Right ventricle myocardium inferior (tissue), 1 donor: ENCODE data around the gene BYSL. TPM values are rescaled to one million over a fixed set of nuclear protein-coding genes. Genes with fewer than 3 reads are reported as not detected.
A peak's percentile ranks its signal among the peaks of the same experiment; 100 is the strongest.
"Not testable (repeated sequence)": the region's sequence is repeated elsewhere in the genome, so short reads cannot be mapped to it uniquely, and the experiment has no call there.

Experiments used
- ATAC-seq: fragments of 200-7000 bp; cut with Tn5 transposase; one replicate; pipeline ENCODE4 v1.9.1; 2020; ENCODE audit warnings: mild to moderate bottlenecking, moderate library complexity
- DNase-seq: peaks from one replicate; pipeline ENCODE4 v3.0.0; 2021; ENCODE audit errors: missing footprints
- intact Hi-C: fragments of 100-400 bp; cut with DNase I; formaldehyde crosslinking; loops from one replicate; pipeline ENCODE4 v1.11.0; 2022
- total RNA-seq: library from RNA; stranded (reverse); fragmentation: NEBNext Ultra II Directional; extraction: Animal tissue kit (Norgen Biotek cat#: 25700); gene quantifications from one replicate; pipeline ENCODE4 v1.2.1, GENCODE V29; 2021
- donor health status: DM: no; HTN: yes; CAD: no; lungs with severe emphysema.

The BYSL gene
- total RNA-seq, 1 donor from 2014 or later: 9.6 TPM

DNA sequence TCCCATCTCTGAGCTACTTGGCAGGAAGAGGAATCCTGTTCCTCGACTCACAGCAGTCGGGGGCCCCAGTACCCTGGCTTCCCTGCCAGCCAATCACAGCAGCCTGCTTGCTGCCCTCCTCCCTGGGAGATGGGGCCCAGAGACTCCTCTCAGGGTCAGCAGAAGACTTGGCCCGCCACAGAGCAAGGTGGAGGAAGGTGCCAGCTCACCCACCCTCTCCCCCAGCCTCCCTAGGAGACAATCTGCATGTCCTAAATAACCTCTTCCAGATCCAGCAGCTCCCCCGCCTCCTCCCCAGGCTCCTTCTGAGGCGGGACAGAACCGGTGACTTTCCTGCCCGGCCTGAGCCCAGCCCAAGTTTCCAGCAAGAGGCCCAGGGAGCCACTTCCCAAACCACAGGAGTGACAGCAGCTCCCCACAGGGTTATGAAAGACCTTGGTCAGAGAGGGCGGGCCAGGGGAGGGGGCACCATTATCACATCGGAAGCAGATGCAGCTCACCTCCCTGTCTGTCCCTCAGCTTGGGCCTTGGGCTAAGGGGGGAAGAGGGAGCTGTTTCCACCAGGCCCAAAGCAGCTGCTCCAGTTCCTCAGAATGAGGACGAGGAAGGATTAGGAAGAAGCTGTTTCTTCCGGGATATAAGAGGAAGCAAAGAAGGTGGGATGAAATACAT lies 18.0 kb downstream of the BYSL start:
- intact Hi-C loops: loop anchor here (5.0 kb wide), 1 partner anchor 92 kb away; no protein-coding TSS in a partner anchor
- ATAC-seq (no peak), DNase-seq (peak; percentile 88)

DNA sequence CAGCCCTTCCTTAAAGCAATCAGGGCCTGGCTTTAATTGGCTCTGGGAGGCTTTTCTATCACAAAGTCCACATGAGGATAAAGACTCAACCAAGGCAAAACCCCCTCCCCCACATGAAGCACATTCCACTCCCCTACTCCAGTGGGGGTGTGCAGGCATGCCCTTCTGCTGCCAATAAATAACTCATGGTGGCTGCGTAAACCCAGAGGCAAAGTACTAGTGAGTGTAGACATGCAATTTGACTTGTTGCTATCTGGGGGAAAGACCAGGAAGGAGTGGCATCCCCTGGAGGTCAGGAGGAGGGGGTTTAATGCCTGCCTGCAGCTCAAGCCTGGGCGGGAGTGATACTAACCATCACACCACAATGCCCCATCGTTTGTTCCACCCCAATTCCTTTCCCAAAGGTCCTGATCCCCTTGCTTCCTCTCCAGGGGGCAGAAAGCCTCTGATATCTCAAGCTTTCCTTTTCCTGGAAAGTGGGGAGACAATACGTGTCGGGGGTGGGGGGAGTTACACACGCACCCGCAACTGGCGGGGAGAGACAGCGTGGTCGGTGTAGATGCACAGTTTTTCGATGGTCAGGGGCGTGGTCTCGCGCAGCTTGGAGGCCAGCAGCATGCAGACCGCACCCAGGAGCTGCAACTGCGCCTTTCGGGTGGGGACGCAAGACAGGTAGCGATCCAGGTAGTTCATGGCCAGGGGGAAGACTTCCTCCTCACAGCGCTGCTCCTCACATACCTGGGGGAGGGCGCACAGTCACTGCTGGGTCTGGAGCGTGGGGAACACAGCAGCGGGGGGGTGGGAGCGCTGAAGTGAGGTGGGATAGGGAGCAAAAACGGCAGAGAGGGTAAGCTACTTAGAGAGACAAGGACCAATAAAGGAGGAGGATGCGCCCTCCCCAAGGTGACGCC lies 18.8 kb downstream of the BYSL start:
- no peak for ATAC-seq
- intact Hi-C loops: loop anchor here (2.0 to 5.0 kb wide), 3 partner anchors 19 to 105 kb away; partner anchors contain the start of genes BYSL and MED20
- DNase-seq: no peak

DNA sequence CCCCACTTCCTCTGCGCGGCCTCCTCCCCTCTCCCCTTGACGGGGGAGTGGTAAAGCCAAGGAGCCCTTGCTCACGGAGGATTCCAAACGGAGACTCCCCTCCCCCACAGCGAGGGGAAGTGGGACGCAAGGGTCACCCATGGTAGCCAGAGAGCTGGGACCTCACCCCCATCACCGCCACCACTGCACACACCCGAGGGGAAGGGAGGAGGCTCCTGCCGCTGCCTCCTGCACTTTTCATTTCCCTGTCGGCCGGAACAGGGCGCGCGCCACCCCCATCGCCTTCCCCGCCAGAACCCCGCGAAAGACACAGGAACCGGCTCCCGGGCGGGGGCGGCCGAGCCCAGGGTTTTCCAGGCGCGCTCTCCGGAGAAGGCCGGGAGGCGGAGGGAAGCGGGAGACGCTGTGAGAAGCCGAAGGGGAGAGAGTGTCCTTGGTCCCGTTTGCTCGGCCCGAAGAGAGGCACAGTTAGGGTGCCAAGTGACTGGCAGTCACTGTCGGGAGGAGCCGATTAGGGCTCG lies 19.5 kb downstream of the BYSL start:
- DNase-seq (peak; percentile 76), ATAC-seq (peak; percentile 8)
- intact Hi-C loops: loop anchor here (2.0 kb wide), 2 partner anchors 20 to 104 kb away; partner anchors contain the start of genes BYSL and MED20

- intact Hi-C loops: loop anchor here (2.0 kb wide), 2 partner anchors 21 to 103 kb away; partner anchors contain the start of genes BYSL and MED20
- ATAC-seq (peak; percentile 95), DNase-seq (peak; percentile 98)
These were observed 20.2 kb downstream of the BYSL start, which contains the start of gene CCND3 for GRCh38 chr6:41941280-41942066. CCND3 (minus strand) TSS chr6:41941808; CDS start chr6:41941649, 159 bp downstream.

DNA sequence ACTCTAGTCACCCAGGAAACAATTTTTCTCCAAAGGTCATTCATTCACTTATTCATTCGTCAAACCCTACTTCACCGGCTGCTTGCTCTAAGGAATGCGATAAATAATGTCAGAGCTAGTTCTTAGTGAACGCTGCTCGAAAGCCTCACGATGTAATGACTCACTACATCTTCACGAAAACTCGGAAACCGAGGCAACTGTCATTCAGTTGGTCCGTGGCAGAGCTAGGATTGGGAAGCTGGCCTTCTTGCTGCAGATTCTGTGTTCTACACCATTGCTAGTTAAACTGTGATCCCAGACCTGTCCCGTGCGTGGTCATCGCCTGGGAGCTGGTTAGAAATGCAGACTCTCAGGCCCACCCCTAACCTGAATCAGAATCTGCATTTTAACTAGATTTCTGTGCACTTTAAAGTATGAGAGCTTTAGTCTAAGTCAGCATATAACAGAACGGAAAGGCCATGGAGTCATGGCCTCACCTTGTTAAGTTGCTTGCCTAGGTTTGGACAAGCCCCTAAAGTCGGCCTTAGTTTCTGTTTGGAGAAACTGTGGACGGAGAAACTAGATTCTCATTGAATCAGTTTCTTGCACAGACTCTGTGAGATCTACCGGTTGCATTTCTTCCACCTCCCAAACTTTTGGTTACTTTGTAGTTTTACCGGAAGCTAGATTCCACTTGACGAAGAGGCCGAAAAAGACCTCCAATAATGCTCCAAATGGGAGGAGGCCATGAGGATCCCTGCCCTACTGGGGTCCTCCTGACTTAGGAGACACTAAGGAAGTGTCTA lies 21.0 kb downstream of the BYSL start:
- DNase-seq (no peak), ATAC-seq (no peak)
- intact Hi-C loops: no loop called here

DNA sequence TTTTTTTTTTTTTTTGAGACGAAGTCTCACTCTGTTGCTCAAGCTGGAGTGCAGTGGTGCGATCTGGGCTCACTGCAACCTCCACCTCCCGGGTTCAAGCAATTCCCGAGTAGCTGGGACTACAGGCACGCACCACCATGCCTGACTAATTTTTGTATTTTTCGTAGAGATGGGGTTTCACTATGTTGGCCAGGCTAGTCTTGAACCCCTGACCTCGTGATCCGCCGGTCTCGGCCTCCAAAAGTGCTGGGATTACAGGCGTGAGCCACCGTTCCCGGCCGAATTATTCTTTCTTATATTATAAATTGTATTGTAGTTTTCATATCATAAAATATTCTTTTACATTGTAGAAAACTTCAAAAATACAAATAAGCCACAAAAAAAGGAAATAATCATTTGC lies 21.6 kb downstream of the BYSL start:
- intact Hi-C loops, ATAC-seq, DNase-seq: not testable (repeated sequence)

- no peak for DNase-seq
- intact Hi-C loops: no loop called here
- no peak for ATAC-seq
These were observed 22.2 kb downstream of the BYSL start for GRCh38 chr6:41943456-41943855.

DNA sequence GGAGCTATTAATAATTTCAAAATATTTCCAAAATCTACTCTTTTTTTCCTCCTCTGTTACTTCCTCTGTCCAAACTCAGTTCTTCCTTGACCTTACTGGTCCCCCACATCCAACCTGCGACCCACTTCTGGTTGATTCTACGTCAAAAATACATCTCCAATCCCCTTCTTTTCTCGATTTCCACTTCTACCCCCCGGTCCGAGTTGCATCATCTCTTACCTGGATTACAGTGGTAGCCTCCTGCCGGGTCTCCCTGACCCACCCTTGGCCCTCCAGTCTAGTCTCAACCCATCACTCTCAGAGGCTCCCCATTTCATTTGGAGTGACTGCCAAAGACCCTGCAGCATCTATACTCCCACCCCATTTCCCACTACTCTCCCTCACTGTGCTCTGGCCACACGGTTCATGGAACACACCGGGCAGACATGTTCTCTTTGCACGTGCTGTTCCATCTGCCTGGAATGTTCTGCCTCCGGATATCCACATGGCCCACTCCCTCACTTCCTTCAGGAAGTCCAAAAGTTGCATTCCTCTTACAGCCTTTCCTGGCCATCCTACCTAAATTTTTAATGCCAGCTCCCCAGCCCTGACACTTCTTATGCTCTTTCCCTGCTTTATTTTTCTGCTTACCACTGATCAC lies 26.4 kb downstream of the BYSL start:
- no peak for DNase-seq
- intact Hi-C loops: no loop called here
- peak; percentile 28 for ATAC-seq

DNA sequence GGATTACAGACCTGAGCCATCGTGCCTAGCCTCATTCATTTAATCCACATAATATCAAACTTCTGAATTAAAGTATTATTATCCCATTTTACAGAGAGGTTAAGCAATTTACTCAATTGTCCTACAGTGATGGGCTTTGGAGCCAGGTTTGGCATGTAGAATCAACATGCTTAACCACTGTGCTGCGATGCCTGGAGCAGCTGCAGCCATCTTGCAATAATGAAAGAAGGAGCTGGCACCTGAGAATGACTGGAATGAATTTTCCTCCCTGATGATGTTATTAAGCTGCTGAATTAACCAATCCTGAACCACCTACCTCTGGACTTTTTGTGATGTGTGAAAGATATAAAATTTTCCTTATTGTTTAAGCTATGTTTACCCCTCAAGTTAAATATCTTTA lies 33.4 kb downstream of the BYSL start:
- ATAC-seq: no peak
- DNase-seq: no peak
- intact Hi-C loops: no loop called here

DNA sequence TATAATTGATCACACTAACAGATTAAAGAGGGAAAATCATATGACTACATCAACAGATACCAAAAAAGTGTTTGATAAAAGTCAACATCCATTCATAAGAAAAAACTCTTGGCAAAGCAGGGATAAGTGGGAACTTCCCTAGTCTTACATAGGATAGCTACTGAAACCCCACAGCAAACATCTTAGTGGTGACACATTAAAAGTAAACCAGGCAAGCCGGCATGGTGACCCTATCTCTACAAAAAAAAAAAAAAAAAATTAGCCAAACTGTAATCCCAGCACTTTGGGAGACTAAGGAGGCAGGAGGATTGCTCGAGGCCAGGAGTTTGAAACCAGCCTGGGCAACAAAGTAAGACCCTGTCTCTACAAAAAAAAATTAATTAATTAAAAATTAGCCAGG lies 34.1 kb downstream of the BYSL start:
- DNase-seq (no peak), ATAC-seq (no peak)
- intact Hi-C loops: no loop called here

DNA sequence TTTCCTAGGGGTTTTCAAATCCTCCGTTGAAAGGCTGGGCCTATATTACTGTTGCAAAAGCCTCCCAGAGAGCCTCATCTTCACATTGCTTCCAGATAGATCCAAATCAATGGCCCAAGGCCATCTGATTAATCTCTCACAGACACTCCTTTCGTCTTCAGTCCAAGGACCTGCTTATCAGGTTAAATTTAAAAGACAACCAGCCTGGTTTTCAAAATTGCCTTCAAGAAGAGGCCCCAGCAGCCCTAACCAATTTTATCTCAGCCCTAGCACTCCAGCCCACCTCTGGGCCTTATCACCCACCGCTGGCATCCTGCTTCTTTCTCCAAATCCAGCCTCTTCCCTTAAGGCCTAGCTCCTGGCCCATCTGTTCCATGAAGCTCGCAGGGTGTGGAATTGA lies 35.8 kb downstream of the BYSL start:
- ATAC-seq (no peak), DNase-seq (no peak)
- intact Hi-C loops: no loop called here

GRCh38 chr6:41958022-41958856 lies 36.9 kb downstream of the BYSL start:
- DNase-seq (no peak), ATAC-seq (no peak)
- intact Hi-C loops: no loop called here

DNA sequence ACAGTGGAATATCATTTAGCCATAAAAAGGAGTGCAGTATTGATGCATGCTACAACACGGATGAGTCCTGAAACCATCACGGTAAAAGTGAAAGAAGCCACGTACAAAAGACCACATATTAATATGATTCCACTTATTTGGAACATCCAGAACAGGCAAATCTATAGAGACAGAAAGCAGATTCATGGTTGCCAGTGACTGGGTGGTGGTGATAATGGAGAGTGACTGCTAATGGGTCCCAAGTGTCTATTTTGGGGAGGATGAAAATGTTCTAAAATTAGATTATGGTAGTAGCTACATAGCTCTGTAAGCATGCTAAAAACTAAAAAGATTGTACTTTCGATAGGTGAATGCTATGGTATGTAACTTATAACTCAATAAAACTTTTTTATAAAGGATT lies 38.7 kb downstream of the BYSL start:
- DNase-seq (no peak), ATAC-seq (no peak)
- intact Hi-C loops: no loop called here

DNA sequence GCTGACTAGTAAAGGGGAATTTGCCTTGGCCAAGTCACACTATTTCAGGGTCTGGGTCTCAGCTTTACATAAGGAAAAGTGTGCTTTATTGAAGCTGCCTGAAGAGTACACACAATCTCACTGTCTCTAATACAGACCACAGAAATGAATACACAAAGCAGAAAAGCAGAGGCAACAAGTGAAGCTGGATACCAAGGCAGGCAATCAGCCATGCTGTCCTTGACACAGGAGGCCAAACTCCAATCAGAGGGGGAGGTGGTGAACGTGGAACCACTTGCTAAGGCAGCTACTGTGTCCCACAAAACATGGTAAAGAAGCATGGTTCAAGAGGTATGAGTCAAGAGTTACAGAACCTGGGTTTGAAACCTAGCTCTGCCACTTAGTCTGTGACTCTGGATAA lies 42.1 kb downstream of the BYSL start:
- ATAC-seq: no peak
- DNase-seq: no peak
- intact Hi-C loops: no loop called here

GRCh38 chr6:41964201-41964887 lies 43.0 kb downstream of the BYSL start:
- intact Hi-C loops: no loop called here
- ATAC-seq (no peak), DNase-seq (no peak)
